ENCODE measurements around the gene SPTSSB.

SPTSSB gene

GRCh38 chr3:161355508-161355907 lies 15.8 kb downstream of the SPTSSB start:
- POLR2A ChIA-PET (ENCODE audit: low non-redundant PET): no interaction called here
- CTCF ChIA-PET: no interaction called here
- TF ChIP-seq CTCF (conservative IDR thresholded peaks at IDR 0.05; ENCODE audit: low read depth): no peak
- DNase-seq (ENCODE audit: low spot score): no peak
- H3K27ac ChIP-seq: no peak overlapping the region

DNA sequence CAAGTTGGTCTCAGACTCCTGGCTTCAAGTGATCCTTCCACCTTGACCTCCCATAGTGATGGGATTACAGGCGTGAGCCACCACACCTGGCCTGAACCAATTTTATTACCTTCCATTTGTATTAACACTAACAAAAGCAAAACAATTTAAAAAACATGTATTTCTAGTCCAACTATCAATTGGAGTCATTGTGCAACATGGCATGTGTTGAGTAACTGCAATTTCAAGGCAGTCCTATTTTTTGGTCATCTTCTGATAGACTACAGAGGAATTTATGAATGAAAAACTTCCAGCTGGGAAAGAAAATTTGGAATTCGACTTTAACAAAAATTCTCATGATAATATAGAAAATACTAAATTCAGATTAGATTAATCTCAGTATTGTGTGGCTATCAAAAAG lies 16.8 kb downstream of the SPTSSB start:
- CTCF ChIA-PET: interaction anchor here (0.7 kb wide), 1 partner anchor 60 kb away, joined by 3 read pairs; no protein-coding TSS in a partner anchor
- no peak overlapping the region for H3K27ac ChIP-seq
- no peak for DNase-seq (ENCODE audit: low spot score)
- POLR2A ChIA-PET (ENCODE audit: low non-redundant PET): no interaction called here
- TF ChIP-seq CTCF (conservative IDR thresholded peaks at IDR 0.05; ENCODE audit: low read depth): no peak

GRCh38 chr3:161351330-161351729 lies 20.0 kb downstream of the SPTSSB start:
- no peak for DNase-seq (ENCODE audit: low spot score)
- ChIA-PET CTCF (interaction anchor here (0.6 kb wide), 1 partner anchor 114 kb away, joined by 4 read pairs; no protein-coding TSS in a partner anchor), POLR2A (ENCODE audit: low non-redundant PET) (no interaction called here)
- H3K27ac ChIP-seq: no peak overlapping the region
- no peak for TF ChIP-seq CTCF (conservative IDR thresholded peaks at IDR 0.05; ENCODE audit: low read depth)

GRCh38 chr3:161350916-161351315 lies 20.4 kb downstream of the SPTSSB start:
- no peak overlapping the region for H3K27ac ChIP-seq
- no peak for TF ChIP-seq CTCF (conservative IDR thresholded peaks at IDR 0.05; ENCODE audit: low read depth)
- POLR2A ChIA-PET (ENCODE audit: low non-redundant PET): no interaction called here
- DNase-seq (ENCODE audit: low spot score): no peak
- CTCF ChIA-PET: interaction anchor here (1.4 kb wide), 1 partner anchor 16 kb away, joined by 4 read pairs; no protein-coding TSS in a partner anchor

DNA sequence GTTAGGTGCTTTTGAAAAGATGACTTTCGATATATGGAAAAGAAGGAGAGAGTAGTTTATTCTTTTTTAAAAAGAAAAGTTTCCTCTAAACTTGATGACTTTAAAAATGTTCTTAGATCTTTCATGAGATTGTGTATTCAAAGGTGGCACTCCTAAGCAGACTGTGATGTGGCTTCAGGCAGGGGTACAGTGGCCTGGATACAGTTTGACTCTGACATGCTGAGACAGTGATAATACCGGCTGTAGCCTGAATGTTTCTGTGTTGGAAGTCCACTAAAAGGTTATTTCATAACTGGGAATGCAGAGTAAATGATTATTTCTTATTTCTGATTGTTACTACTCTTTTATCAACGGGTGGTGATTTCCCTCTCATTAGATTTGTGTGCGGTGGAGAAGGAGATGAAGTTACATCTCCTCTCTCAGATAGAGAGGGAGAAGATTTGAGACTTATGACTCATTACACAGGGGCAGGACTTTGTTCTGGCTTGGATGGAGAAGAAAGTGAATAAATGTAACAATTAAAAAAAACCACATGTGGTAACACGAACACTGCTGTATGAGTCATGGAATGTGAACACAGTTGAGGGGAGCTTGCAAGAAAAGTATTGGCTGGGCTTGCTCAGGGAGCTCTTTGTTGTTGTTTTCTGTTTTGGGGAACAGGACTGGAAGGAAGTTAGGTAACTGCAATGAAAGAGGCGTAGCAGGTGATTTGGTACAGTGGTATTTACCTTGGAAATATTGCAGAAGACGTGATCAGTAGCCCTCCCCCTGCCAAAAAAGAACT lies 21.6 kb downstream of the SPTSSB start:
- peak; percentile 93 for DNase-seq (ENCODE audit: low spot score)
- H3K27ac ChIP-seq: no peak overlapping the region
- ChIA-PET POLR2A (ENCODE audit: low non-redundant PET) (no interaction called here), CTCF (interaction anchor here (0.6 to 1.4 kb wide), 2 partner anchors 12 to 17 kb away, joined by 3 to 4 read pairs; no protein-coding TSS in a partner anchor)
- no peak for TF ChIP-seq CTCF (conservative IDR thresholded peaks at IDR 0.05; ENCODE audit: low read depth)

GRCh38 chr3:161348796-161349400 lies 22.4 kb downstream of the SPTSSB start:
- ChIA-PET POLR2A (ENCODE audit: low non-redundant PET) (no interaction called here), CTCF (no interaction called here)
- no peak overlapping the region for H3K27ac ChIP-seq
- DNase-seq (ENCODE audit: low spot score): no peak
- TF ChIP-seq CTCF (conservative IDR thresholded peaks at IDR 0.05; ENCODE audit: low read depth): no peak

All from RWPE1 (cell line).